Measurements from ENCODE around the gene CRY2. TPM values are rescaled to one million over a fixed set of nuclear protein-coding genes. Genes with fewer than 3 reads are reported as not detected.

The CRY2 gene
- total and polyA plus RNA-seq, 2 of the 8 experiments (the other 6 are each of a cell fraction or from before 2014, with no cell fraction given): 8.0 to 9.4 TPM

- TF ChIP-seq, protein P1, sequence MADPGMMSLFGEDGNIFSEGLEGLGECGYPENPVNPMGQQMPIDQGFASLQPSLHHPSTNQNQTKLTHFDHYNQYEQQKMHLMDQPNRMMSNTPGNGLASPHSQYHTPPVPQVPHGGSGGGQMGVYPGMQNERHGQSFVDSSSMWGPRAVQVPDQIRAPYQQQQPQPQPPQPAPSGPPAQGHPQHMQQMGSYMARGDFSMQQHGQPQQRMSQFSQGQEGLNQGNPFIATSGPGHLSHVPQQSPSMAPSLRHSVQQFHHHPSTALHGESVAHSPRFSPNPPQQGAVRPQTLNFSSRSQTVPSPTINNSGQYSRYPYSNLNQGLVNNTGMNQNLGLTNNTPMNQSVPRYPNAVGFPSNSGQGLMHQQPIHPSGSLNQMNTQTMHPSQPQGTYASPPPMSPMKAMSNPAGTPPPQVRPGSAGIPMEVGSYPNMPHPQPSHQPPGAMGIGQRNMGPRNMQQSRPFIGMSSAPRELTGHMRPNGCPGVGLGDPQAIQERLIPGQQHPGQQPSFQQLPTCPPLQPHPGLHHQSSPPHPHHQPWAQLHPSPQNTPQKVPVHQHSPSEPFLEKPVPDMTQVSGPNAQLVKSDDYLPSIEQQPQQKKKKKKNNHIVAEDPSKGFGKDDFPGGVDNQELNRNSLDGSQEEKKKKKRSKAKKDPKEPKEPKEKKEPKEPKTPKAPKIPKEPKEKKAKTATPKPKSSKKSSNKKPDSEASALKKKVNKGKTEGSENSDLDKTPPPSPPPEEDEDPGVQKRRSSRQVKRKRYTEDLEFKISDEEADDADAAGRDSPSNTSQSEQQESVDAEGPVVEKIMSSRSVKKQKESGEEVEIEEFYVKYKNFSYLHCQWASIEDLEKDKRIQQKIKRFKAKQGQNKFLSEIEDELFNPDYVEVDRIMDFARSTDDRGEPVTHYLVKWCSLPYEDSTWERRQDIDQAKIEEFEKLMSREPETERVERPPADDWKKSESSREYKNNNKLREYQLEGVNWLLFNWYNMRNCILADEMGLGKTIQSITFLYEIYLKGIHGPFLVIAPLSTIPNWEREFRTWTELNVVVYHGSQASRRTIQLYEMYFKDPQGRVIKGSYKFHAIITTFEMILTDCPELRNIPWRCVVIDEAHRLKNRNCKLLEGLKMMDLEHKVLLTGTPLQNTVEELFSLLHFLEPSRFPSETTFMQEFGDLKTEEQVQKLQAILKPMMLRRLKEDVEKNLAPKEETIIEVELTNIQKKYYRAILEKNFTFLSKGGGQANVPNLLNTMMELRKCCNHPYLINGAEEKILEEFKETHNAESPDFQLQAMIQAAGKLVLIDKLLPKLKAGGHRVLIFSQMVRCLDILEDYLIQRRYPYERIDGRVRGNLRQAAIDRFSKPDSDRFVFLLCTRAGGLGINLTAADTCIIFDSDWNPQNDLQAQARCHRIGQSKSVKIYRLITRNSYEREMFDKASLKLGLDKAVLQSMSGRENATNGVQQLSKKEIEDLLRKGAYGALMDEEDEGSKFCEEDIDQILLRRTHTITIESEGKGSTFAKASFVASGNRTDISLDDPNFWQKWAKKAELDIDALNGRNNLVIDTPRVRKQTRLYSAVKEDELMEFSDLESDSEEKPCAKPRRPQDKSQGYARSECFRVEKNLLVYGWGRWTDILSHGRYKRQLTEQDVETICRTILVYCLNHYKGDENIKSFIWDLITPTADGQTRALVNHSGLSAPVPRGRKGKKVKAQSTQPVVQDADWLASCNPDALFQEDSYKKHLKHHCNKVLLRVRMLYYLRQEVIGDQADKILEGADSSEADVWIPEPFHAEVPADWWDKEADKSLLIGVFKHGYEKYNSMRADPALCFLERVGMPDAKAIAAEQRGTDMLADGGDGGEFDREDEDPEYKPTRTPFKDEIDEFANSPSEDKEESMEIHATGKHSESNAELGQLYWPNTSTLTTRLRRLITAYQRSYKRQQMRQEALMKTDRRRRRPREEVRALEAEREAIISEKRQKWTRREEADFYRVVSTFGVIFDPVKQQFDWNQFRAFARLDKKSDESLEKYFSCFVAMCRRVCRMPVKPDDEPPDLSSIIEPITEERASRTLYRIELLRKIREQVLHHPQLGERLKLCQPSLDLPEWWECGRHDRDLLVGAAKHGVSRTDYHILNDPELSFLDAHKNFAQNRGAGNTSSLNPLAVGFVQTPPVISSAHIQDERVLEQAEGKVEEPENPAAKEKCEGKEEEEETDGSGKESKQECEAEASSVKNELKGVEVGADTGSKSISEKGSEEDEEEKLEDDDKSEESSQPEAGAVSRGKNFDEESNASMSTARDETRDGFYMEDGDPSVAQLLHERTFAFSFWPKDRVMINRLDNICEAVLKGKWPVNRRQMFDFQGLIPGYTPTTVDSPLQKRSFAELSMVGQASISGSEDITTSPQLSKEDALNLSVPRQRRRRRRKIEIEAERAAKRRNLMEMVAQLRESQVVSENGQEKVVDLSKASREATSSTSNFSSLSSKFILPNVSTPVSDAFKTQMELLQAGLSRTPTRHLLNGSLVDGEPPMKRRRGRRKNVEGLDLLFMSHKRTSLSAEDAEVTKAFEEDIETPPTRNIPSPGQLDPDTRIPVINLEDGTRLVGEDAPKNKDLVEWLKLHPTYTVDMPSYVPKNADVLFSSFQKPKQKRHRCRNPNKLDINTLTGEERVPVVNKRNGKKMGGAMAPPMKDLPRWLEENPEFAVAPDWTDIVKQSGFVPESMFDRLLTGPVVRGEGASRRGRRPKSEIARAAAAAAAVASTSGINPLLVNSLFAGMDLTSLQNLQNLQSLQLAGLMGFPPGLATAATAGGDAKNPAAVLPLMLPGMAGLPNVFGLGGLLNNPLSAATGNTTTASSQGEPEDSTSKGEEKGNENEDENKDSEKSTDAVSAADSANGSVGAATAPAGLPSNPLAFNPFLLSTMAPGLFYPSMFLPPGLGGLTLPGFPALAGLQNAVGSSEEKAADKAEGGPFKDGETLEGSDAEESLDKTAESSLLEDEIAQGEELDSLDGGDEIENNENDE (IDR thresholded peaks at IDR 0.05; ENCODE audit: insufficient replicate concordance, low read length): no peak
- TF ChIP-seq SIX5 (IDR thresholded peaks at IDR 0.05; ENCODE audit: low read depth, low read length) (no peak), RNF2 (IDR thresholded peaks at IDR 0.05; ENCODE audit: borderline replicate concordance, low read depth, low read length, missing control alignments, poor library complexity, severe bottlenecking) (no peak), GTF2F1 (IDR thresholded peaks at IDR 0.05; ENCODE audit: borderline replicate concordance, low read depth, low read length) (no peak), CTBP2 (IDR thresholded peaks at IDR 0.05; ENCODE audit: borderline replicate concordance, insufficient read depth, insufficient read length, low read length) (no peak), BACH1 (IDR thresholded peaks at IDR 0.05; ENCODE audit: low read length) (no peak), HDAC6 (IDR thresholded peaks at IDR 0.05; ENCODE audit: low read depth, low read length) (no peak), SAP30 (IDR thresholded peaks at IDR 0.05; ENCODE audit: insufficient read depth, insufficient replicate concordance, low read length) (no peak), CEBPB (IDR thresholded peaks at IDR 0.05; ENCODE audit: low read depth, low read length) (no peak), SIN3A (conservative IDR thresholded peaks at IDR 0.05 in 1 of 2, IDR thresholded peaks at IDR 0.05 in 1 of 2; ENCODE audit: low read depth in 1 of 2, low read length in 2 of 2) (no peak)
These were observed 11.6 kb downstream of the CRY2 start (continued) for GRCh38 chr11:45858751-45859398.

Measured in H1 (cell line).